NCI-H82 treated with DMSO at 0.1 percent for 48 hours (cell line): ENCODE measurements around the gene MAP7D2.
"Not testable (repeated sequence)": the region's sequence is repeated elsewhere in the genome, so short reads cannot be mapped to it uniquely, and the experiment has no call there.

ENCODE experiments used
- DNase-seq: peaks from one replicate; lab custom pipeline; 2025; ENCODE audit not compliant: unreplicated experiment; lab: John Stamatoyannopoulos, UW

Gene MAP7D2

GRCh38 chrX:20116577-20117240 is at the start of gene MAP7D2:
MAP7D2 (minus strand) TSS chrX:20116907; CDS start chrX:20116879, 28 bp downstream.
- DNase-seq, result no peak

GRCh38 chrX:20162516-20162915 is 45.8 kb upstream of the MAP7D2 start:
- DNase-seq, result not testable (repeated sequence)

GRCh38 chrX:20159797-20160385 is 43.2 kb upstream of the MAP7D2 start:
- no peak for DNase-seq

GRCh38 chrX:20151689-20152088 is 35.0 kb upstream of the MAP7D2 start:
- no peak for DNase-seq

GRCh38 chrX:20149326-20149725 is 32.6 kb upstream of the MAP7D2 start:
- DNase-seq, result no peak

GRCh38 chrX:20147561-20147960 is 30.9 kb upstream of the MAP7D2 start:
- DNase-seq, result no peak

- DNase-seq, result no peak
Measured at GRCh38 chrX:20144491-20144890, 27.8 kb upstream of the MAP7D2 start.

- no peak for DNase-seq
Measured at GRCh38 chrX:20143561-20143960, 26.9 kb upstream of the MAP7D2 start.

GRCh38 chrX:20143111-20143510 is 26.4 kb upstream of the MAP7D2 start:
- no peak for DNase-seq

- peak; percentile 85 for DNase-seq
Measured at GRCh38 chrX:20141281-20142220, 24.8 kb upstream of the MAP7D2 start, which contains the start of gene EIF1AX. EIF1AX (minus strand) TSS chrX:20141838; CDS start chrX:20141640, 198 bp downstream.

GRCh38 chrX:20140420-20140819 is 23.7 kb upstream of the MAP7D2 start:
- peak; percentile 22 for DNase-seq

GRCh38 chrX:20139966-20140365 is 23.3 kb upstream of the MAP7D2 start:
- DNase-seq, result no peak

GRCh38 chrX:20135944-20136343 is 19.2 kb upstream of the MAP7D2 start:
- DNase-seq, result no peak

- no peak for DNase-seq
Measured at GRCh38 chrX:20132666-20133065, 16.0 kb upstream of the MAP7D2 start.

- DNase-seq, result no peak
Measured at GRCh38 chrX:20130357-20130756, 13.7 kb upstream of the MAP7D2 start.

- DNase-seq, result no peak
Measured at GRCh38 chrX:20129547-20129946, 12.8 kb upstream of the MAP7D2 start.

GRCh38 chrX:20128670-20129069 is 12.0 kb upstream of the MAP7D2 start:
- DNase-seq, result no peak

- not testable (repeated sequence) for DNase-seq
Measured at GRCh38 chrX:20127440-20127839, 10.7 kb upstream of the MAP7D2 start.

- not testable (repeated sequence) for DNase-seq
Measured at GRCh38 chrX:20126833-20127232, 10.1 kb upstream of the MAP7D2 start.

GRCh38 chrX:20124964-20125363 is 8.3 kb upstream of the MAP7D2 start:
- DNase-seq, result no peak

- no peak for DNase-seq
Measured at GRCh38 chrX:20118065-20118824, 1.5 kb upstream of the MAP7D2 start.
